Stomach (tissue), 9 donors: ENCODE results near the gene HAUS1. TPM values are rescaled to one million over a fixed set of nuclear protein-coding genes. Genes with fewer than 3 reads are reported as not detected.

Experiments
- DNase-seq, 2 donors: peaks; one replicate each; pipeline versions ENCODE4 v3.0.0 to v3.0.0-alpha.2; 2013 to 2019
- H3K27ac ChIP-seq, 5 donors: fragments of 200-600 bp in 4 of 5; sonication (generic) in 4 of 5; one replicate each; pipeline ENCODE4 v1.5.1; 2013 to 2019; ENCODE audit warnings: mild to moderate bottlenecking in 1 of 5, moderate library complexity in 1 of 5
- H3K27me3 ChIP-seq, 3 donors: fragments of 200-600 bp; sonication (generic); one replicate each; pipeline ENCODE4 v1.5.1; 2017 to 2019; ENCODE audit warnings: mixed run types in 1 of 3
- H3K36me3 ChIP-seq, 4 donors: fragments of 200-600 bp; sonication (generic); 1 replicate in 3 of 4; 2 replicates in 1 of 4; pipeline ENCODE4 v1.5.1; 2016 to 2019
- H3K4me1 ChIP-seq, 4 donors: fragments of 200-600 bp; sonication (generic); one replicate each; pipeline ENCODE4 v1.5.1; 2016 to 2019
- H3K4me3 ChIP-seq, 4 donors: fragments of 200-600 bp; sonication (generic) in 3 of 4; one replicate each; pipeline ENCODE4 v1.5.1; 2016 to 2019; ENCODE audit warnings: mild to moderate bottlenecking in 1 of 4
- H3K9me3 ChIP-seq, 4 donors: fragments of 200-600 bp; sonication (generic); one replicate each; pipeline ENCODE4 v1.5.1; 2016 to 2019
- EP300 ChIP-seq: sonication (generic); formaldehyde crosslinking; IDR thresholded peaks from one replicate; pipeline ENCODE4 v1.6.1; 2017; ENCODE audit warnings: antibody characterized with exemption
- POLR2A ChIP-seq, 4 donors: fragments of 450-650 bp; IDR thresholded peaks; one replicate each; pipeline ENCODE4 v1.6.1; 2016; ENCODE audit warnings: antibody characterized with exemption in 4 of 4, control low read depth in 2 of 4, mild to moderate bottlenecking in 1 of 4, moderate library complexity in 1 of 4
- POLR2AphosphoS5 ChIP-seq, 3 donors: sonication (generic); formaldehyde crosslinking; IDR thresholded peaks; one replicate each; pipeline ENCODE4 v1.6.1; 2016; ENCODE audit warnings: antibody characterized with exemption in 3 of 3
- WGBS, 5 donors: extraction: QIAGEN DNeasy Blood & Tissue Kit in 3 of 5; methylation state at CpG; one replicate each; pipeline versions ENCODE4 v1.1.5 to v1.1.7; 2013 to 2018; 5-methylcytosine and 5-hydroxymethylcytosine counted together
- intact Hi-C: fragments of 100-400 bp; cut with DNase I; formaldehyde crosslinking; loops from one replicate; pipeline ENCODE4 v1.15.1; 2023; ENCODE audit warnings: low total_unique reads
- polyA plus RNA-seq, 3 donors: library from polyadenylated mRNA; stranded (reverse); fragments of 200-250 nt; gene quantifications; one replicate each; pipeline ENCODE4 v1.2.3, GENCODE V29; 2013
- total RNA-seq, 5 donors: library from RNA; depleted of rRNA; stranded (reverse); fragments of >200 nt; gene quantifications; one replicate each; pipeline versions ENCODE4 v1.1.0 to v1.2.3, GENCODE V29; 2014 to 2016
- TF ChIP-seq, protein P1 (sequence below), 7 experiments: fragments of 450-650 bp in 4 of 7; fragments of 200-600 bp in 3 of 7; sonication (generic) in 3 of 7; IDR thresholded peaks; one replicate each; pipeline ENCODE4 v1.5.1; 2016 to 2019; ENCODE audit warnings: antibody characterized with exemption in 7 of 7, control low read depth in 2 of 7, mild to moderate bottlenecking in 1 of 7
- donor health status: healthy with polysubstance abuse.
- donor health status: Bipolar disorder and iron deficiency.
- donor health status: healthy.

Gene HAUS1
- total and polyA plus RNA-seq, 8 donors, result 2.2 to 32.3 (median 26.4) TPM; not detected in 1

GRCh38 chr18:46141199-46141598, 37.0 kb downstream of the HAUS1 start:
- no peak for DNase-seq
- H3K27ac ChIP-seq, result no peak overlapping the region
- peaks cover 0 to 6% (median 0%) of the 10 kb centered on the region in 4 donors for H3K36me3 ChIP-seq
- H3K4me3 ChIP-seq, result no peak overlapping the region
- H3K4me1 ChIP-seq, result no peaks in the 10 kb centered on the region
- WGBS, 5 donors, result 89 to 96% (median 92%) methylated on average over 3 to 4 of the region's 4 CpGs
- H3K9me3 ChIP-seq, result no peaks in the 10 kb centered on the region
- H3K27me3 ChIP-seq, result no peaks in the 10 kb centered on the region
- no peak for TF ChIP-seq EP300
- TF ChIP-seq, protein P1, sequence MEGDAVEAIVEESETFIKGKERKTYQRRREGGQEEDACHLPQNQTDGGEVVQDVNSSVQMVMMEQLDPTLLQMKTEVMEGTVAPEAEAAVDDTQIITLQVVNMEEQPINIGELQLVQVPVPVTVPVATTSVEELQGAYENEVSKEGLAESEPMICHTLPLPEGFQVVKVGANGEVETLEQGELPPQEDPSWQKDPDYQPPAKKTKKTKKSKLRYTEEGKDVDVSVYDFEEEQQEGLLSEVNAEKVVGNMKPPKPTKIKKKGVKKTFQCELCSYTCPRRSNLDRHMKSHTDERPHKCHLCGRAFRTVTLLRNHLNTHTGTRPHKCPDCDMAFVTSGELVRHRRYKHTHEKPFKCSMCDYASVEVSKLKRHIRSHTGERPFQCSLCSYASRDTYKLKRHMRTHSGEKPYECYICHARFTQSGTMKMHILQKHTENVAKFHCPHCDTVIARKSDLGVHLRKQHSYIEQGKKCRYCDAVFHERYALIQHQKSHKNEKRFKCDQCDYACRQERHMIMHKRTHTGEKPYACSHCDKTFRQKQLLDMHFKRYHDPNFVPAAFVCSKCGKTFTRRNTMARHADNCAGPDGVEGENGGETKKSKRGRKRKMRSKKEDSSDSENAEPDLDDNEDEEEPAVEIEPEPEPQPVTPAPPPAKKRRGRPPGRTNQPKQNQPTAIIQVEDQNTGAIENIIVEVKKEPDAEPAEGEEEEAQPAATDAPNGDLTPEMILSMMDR (IDR thresholded peaks at IDR 0.05), result no peak
- TF ChIP-seq POLR2A (IDR thresholded peaks at IDR 0.05), result no peak
- TF ChIP-seq POLR2AphosphoS5 (IDR thresholded peaks at IDR 0.05), result no peak
- intact Hi-C loops, result no loop called here

GRCh38 chr18:46148810-46149209, 44.6 kb downstream of the HAUS1 start:
- no peak for TF ChIP-seq POLR2A (IDR thresholded peaks at IDR 0.05)
- TF ChIP-seq, protein P1 (IDR thresholded peaks at IDR 0.05), result peak in 5 of 7 experiments; percentile 37 to 79 (median 56)
- H3K36me3 ChIP-seq, result no peaks in the 10 kb centered on the region
- H3K27me3 ChIP-seq, result no peaks in the 10 kb centered on the region
- WGBS, 5 donors, result 11 to 13% (median 13%) methylated on average over 2 of the region's 2 CpGs
- H3K9me3 ChIP-seq, result no peaks in the 10 kb centered on the region
- H3K4me1 ChIP-seq, result no peaks in the 10 kb centered on the region
- H3K4me3 ChIP-seq, result no peak overlapping the region
- H3K27ac ChIP-seq, result no peak overlapping the region
- intact Hi-C loops, result no loop called here
- DNase-seq, result peak; percentile 60 to 72

DNA sequence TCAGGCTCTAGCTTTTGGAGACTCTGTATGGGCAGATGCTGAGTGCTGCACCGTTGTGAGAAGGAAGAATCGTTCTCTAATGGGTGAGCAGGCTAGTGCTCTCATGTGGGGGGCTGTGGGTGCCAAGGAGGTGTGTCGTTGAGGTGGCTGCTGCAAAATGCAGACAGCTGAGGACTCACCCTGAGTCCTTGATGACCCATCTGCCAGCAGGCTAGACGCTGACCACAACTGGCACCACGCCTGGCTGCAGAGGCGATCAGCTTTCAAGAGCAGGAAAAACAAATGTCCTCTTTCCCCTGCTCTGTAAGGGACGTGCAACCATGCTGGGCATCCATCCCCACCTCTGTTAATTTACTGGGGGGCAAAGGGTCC, 48.2 kb downstream of the HAUS1 start:
- WGBS, 5 donors, result 31 to 56% (median 43%) methylated on average over 6 to 7 of the region's 7 CpGs
- no peaks in the 10 kb centered on the region for H3K4me1 ChIP-seq
- intact Hi-C loops, result no loop called here
- H3K4me3 ChIP-seq, result no peak overlapping the region
- no peak overlapping the region for H3K27ac ChIP-seq
- H3K27me3 ChIP-seq, result no peaks in the 10 kb centered on the region
- DNase-seq, result no peak
- TF ChIP-seq, protein P1 (IDR thresholded peaks at IDR 0.05), result no peak
- TF ChIP-seq POLR2AphosphoS5 (IDR thresholded peaks at IDR 0.05), result no peak
- no peak for TF ChIP-seq EP300
- TF ChIP-seq POLR2A (IDR thresholded peaks at IDR 0.05), result no peak
- no peaks in the 10 kb centered on the region for H3K9me3 ChIP-seq
- no peaks in the 10 kb centered on the region for H3K36me3 ChIP-seq

DNA sequence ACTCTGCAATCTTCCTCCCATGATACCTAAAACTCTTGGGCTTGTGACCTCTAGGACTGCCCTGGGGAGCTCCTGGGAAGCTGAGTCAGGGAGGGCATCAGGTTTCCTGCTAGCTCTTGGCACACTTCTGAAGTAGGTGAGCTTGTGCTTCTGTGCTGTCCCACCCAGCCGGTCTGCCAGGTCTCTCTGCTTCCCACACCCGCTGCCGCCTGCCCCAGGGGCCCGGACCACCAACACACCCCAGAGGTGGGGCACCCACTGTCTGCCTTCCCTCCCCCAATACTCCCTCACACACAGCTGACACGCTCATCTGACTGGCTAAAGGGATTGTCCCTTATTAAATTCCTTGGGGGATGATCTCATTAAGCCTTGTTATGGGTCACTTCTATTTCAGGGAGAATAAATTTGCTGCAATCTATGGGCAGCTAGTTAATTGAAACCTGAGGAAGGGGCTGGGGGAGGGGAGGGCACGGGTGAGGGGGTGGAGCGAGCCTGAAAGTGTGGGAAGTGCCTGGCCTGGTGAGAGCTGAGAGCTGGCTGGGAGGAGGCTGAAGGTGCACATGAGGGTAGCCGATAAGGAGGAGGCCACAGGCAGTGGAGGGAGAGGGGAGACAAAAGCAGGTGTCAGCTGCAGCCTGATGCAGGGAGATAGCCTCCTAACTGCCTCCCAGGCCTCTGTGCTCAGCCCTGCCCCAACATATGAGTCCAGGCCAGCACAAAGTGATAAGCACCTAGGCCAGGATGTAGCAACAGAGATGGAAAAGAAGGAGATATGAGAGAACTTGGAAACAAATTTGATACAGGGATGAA, 48.8 kb downstream of the HAUS1 start:
- H3K27ac ChIP-seq, result no peak overlapping the region
- H3K27me3 ChIP-seq, result no peaks in the 10 kb centered on the region
- no peaks in the 10 kb centered on the region for H3K36me3 ChIP-seq
- no peak overlapping the region for H3K4me3 ChIP-seq
- H3K4me1 ChIP-seq, result no peaks in the 10 kb centered on the region
- TF ChIP-seq POLR2AphosphoS5 (IDR thresholded peaks at IDR 0.05), result no peak
- 22 to 56% (median 42%) methylated on average over 6 to 8 of the region's 8 CpGs for WGBS, 5 donors
- DNase-seq, result peak in 1 of 2 donors; percentile 62
- no peaks in the 10 kb centered on the region for H3K9me3 ChIP-seq
- intact Hi-C loops, result no loop called here

DNA sequence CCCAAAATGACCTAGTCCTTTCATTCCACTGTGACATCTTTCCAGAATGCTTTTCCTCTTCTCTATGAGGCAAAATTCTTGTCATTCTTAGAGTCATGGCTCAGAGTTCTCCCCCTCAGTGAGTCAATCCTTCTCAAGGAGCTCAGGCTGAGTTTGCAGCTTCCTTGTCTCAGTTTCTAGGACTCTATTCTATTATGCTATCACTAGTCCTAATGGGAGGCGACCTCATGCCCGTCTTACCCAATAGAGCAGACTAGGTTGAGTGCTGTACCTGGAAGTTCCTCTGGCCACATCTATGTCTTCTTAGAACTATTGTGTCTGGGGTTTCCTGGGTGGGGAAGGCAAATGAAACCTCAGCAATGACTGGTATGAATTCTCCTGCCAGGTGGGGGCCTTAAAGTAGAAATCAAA, 51.5 kb downstream of the HAUS1 start:
- intact Hi-C loops, result no loop called here
- H3K36me3 ChIP-seq, result no peaks in the 10 kb centered on the region
- H3K27ac ChIP-seq, result no peak overlapping the region
- H3K9me3 ChIP-seq, result no peaks in the 10 kb centered on the region
- TF ChIP-seq POLR2AphosphoS5 (IDR thresholded peaks at IDR 0.05) (no peak), POLR2A (IDR thresholded peaks at IDR 0.05) (no peak), EP300 (no peak)
- TF ChIP-seq, protein P1 (IDR thresholded peaks at IDR 0.05), result no peak
- DNase-seq, result no peak
- H3K4me3 ChIP-seq, result no peak overlapping the region
- no peaks in the 10 kb centered on the region for H3K27me3 ChIP-seq
- 70 to 91% (median 84%) methylated on average over 2 of the region's 2 CpGs for WGBS, 5 donors
- no peaks in the 10 kb centered on the region for H3K4me1 ChIP-seq
